Measurements from ENCODE around the gene PRR12. TPM values are rescaled to one million over a fixed set of nuclear protein-coding genes. Genes with fewer than 3 reads are reported as not detected.

PRR12 gene
- total RNA-seq, 2 experiments from 2014 or later, result 41.7 to 42.2 TPM

DNA sequence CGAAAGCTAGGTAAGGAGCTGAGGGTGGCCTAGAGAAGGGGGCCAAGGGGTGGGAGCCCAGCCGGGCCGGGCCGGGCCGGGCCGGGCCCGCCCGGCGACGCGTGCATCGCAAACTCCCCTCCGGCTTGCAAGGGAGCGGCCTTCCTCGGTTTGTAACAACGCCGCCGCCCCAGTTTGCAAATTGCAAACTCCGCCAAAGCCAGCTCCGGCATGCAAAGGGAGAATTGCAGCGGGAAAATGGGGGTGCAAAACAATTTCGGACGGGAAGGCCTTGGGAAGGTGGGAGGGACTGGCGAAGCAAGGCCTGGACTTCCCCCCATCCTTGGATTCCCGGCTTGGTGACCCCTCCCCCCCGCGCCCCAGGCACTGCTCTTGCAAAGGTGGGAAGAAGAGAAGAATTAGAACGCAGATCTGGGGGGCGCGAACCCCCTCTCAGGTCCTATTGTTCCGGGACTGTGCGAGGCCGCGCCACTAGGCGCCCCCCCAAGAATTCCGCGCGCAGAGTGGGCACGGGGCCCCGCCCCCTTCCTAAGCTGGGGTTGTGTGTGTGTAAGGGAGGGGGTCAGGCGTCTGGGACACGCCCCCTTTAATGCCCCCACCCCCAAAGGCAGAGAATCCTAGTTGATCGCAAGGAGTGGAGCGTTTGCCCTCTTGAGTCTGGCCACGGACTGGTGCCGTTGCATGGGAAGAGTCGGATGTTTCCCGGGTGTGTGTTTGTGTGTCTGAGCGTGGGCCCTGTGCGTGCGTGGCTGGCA, 926 bp downstream of the PRR12 start:
- Histone ChIP-seq H3K4me3 (ENCODE audit: low read length) (peak overlapping the region; percentile 96), H3K4me1 (ENCODE audit: insufficient read depth, low read length) (peaks cover 49% of the 10 kb centered on the region), H3K9me3 (ENCODE audit: control insufficient read depth in 1 of 2, insufficient read depth in 1 of 2, low read length in 2 of 2) (no peaks in the 10 kb centered on the region), H3K27ac (ENCODE audit: low read depth in 1 of 2, low read length in 2 of 2) (peak overlapping the region; percentile 25 to 80), H3K36me3 (ENCODE audit: insufficient read depth, low read length) (peaks cover 31% of the 10 kb centered on the region), H3K27me3 (ENCODE audit: control insufficient read depth in 1 of 2, insufficient read depth in 2 of 2, low read length in 2 of 2) (no peaks in the 10 kb centered on the region)
- peak in 13 of 14 experiments; percentile 30 to 73 (median 47) for DNase-seq
- Mint-ChIP-seq H3K4me1 (ENCODE audit: low read depth) (peaks cover 41% of the 10 kb centered on the region), H3K27ac (peak overlapping the region; percentile 82), H3K9me3 (no peaks in the 10 kb centered on the region), H3K36me3 (ENCODE audit: low read depth) (peaks cover 43% of the 10 kb centered on the region), H3K27me3 (no peaks in the 10 kb centered on the region), H3K4me3 (peak overlapping the region; percentile 96)
- intact Hi-C loops (cut with DNase I, micrococcal nuclease), result loop anchor here (1.0 to 2.0 kb wide), 4 partner anchors 12 to 84 kb away; partner anchors contain the start of genes BCL2L12 (in 2 of the 2), IRF3 (in 2 of the 2) and NOSIP (in 1 of the 2)
- ChIA-PET CTCF (interaction anchor here (1.1 to 1.2 kb wide), 2 partner anchors 12 to 87 kb away, joined by 3 read pairs; partner anchors contain the start of gene NOSIP), POLR2A (interaction anchor here (0.8 to 6.2 kb wide), 8 partner anchors 11 to 84 kb away, joined by 4 to 86 read pairs (median 20); partner anchors contain the start of genes BCL2L12, IRF3, NOSIP and PRMT1)
- no peak for TF ChIP-seq CTCF (IDR thresholded peaks at IDR 0.05)
- ATAC-seq (ENCODE audit: poor library complexity), result no peak

GRCh38 chr19:49592486-49593232, 1.7 kb downstream of the PRR12 start:
- Histone ChIP-seq H3K27me3 (ENCODE audit: control insufficient read depth in 1 of 2, insufficient read depth in 2 of 2, low read length in 2 of 2) (no peaks in the 10 kb centered on the region), H3K36me3 (ENCODE audit: insufficient read depth, low read length) (peaks cover 36% of the 10 kb centered on the region), H3K27ac (ENCODE audit: low read depth in 1 of 2, low read length in 2 of 2) (peak overlapping the region; percentile 45 to 80), H3K4me1 (ENCODE audit: insufficient read depth, low read length) (peaks cover 49% of the 10 kb centered on the region), H3K4me3 (ENCODE audit: low read length) (peak overlapping the region; percentile 96), H3K9me3 (ENCODE audit: control insufficient read depth in 1 of 2, insufficient read depth in 1 of 2, low read length in 2 of 2) (no peaks in the 10 kb centered on the region)
- H3K36me3 Mint-ChIP-seq (ENCODE audit: low read depth), result peaks cover 43% of the 10 kb centered on the region
- H3K4me3 Mint-ChIP-seq, result peak overlapping the region; percentile 96
- TF ChIP-seq CTCF (IDR thresholded peaks at IDR 0.05), result no peak
- ATAC-seq (ENCODE audit: poor library complexity), result no peak
- ChIA-PET POLR2A (interaction anchor here (0.7 to 6.2 kb wide), 13 partner anchors 11 to 96 kb away, joined by 3 to 86 read pairs (median 7); partner anchors contain the start of genes BCL2L12, IRF3, NOSIP and PRMT1), CTCF (interaction anchor here (0.9 to 1.2 kb wide), 4 partner anchors 12 to 86 kb away, joined by 3 read pairs; partner anchors contain the start of gene NOSIP)
- peaks cover 41% of the 10 kb centered on the region for H3K4me1 Mint-ChIP-seq (ENCODE audit: low read depth)
- peak overlapping the region; percentile 82 for H3K27ac Mint-ChIP-seq
- intact Hi-C loops (cut with DNase I, micrococcal nuclease), result loop anchor here (1.0 to 2.0 kb wide), 3 partner anchors 46 to 72 kb away; partner anchors contain the start of genes BCL2L12 (in 1 of the 2), IRF3 (in 1 of the 2) and RRAS (in 1 of the 2)
- no peaks in the 10 kb centered on the region for H3K9me3 Mint-ChIP-seq
- H3K27me3 Mint-ChIP-seq, result no peaks in the 10 kb centered on the region
- peak in 2 of 14 experiments; percentile 45 to 59 for DNase-seq
